ENCODE measurements around the gene RAP1B. TPM values are rescaled to one million over a fixed set of nuclear protein-coding genes. Genes with fewer than 3 reads are reported as not detected.

RAP1B gene
- total RNA-seq, 1 experiment from 2014 or later, result 86.9 TPM

- no peak for TF ChIP-seq AFF4 (CRISPR knock-in tag; IDR thresholded peaks at IDR 0.05; ENCODE audit: borderline replicate concordance)
- no peak for TF ChIP-seq PRDM15 (CRISPR knock-in tag; IDR thresholded peaks at IDR 0.05)
- no peak for TF ChIP-seq E2F4 (CRISPR knock-in tag; IDR thresholded peaks at IDR 0.05; ENCODE audit: borderline replicate concordance, low read depth)
- no peak for TF ChIP-seq JUN (CRISPR knock-in tag; IDR thresholded peaks at IDR 0.05)
- no peak for TF ChIP-seq CREB1 (CRISPR knock-in tag; IDR thresholded peaks at IDR 0.05)
- TF ChIP-seq CTCF (IDR thresholded peaks at IDR 0.05), result no peak
These were observed 31.9 kb upstream of the RAP1B start (continued) for GRCh38 chr12:68578765-68579164.

- no peak for TF ChIP-seq FOXP1 (CRISPR knock-in tag; IDR thresholded peaks at IDR 0.05; ENCODE audit: borderline replicate concordance)
- TF ChIP-seq NR3C1 (CRISPR knock-in tag; conservative IDR thresholded peaks at IDR 0.05; ENCODE audit: low read depth), result no peak
- TF ChIP-seq TEAD4 (CRISPR knock-in tag; IDR thresholded peaks at IDR 0.05), result no peak
- TF ChIP-seq HMGXB4 (CRISPR knock-in tag; IDR thresholded peaks at IDR 0.05), result no peak
- no peak for TF ChIP-seq SP1 (CRISPR knock-in tag; conservative IDR thresholded peaks at IDR 0.05)
- no peak for TF ChIP-seq EMX1 (CRISPR knock-in tag; IDR thresholded peaks at IDR 0.05)
- TF ChIP-seq PRDM15 (CRISPR knock-in tag; IDR thresholded peaks at IDR 0.05), result no peak
- TF ChIP-seq ZNF396 (CRISPR knock-in tag; IDR thresholded peaks at IDR 0.05; ENCODE audit: borderline replicate concordance), result no peak
- no peak for TF ChIP-seq NFATC4 (CRISPR knock-in tag; IDR thresholded peaks at IDR 0.05)
- Mint-ChIP-seq H3K27me3 (ENCODE audit: low read depth) (no peaks in the 10 kb centered on the region; the same call in 1 of the 2 replicates), H3K9me3 (no peaks in the 10 kb centered on the region), H3K4me1 (no peaks in the 10 kb centered on the region), H3K36me3 (no peaks in the 10 kb centered on the region), H3K4me3 (no peak overlapping the region), H3K27ac (no peak overlapping the region)
- ATAC-seq, result no peak
- ChIA-PET CTCF (no interaction called here), POLR2A (no interaction called here)
- no peak for DNase-seq (ENCODE audit: low spot score)
These were observed 31.4 kb upstream of the RAP1B start for GRCh38 chr12:68579254-68579653.
